Keratinocyte (primary cell): ENCODE results near the gene SMARCD3. TPM values are rescaled to one million over a fixed set of nuclear protein-coding genes. Genes with fewer than 3 reads are reported as not detected.

Experiments used
- DNase-seq: peaks from one replicate; pipeline ENCODE4 v3.0.0-alpha.2; 2011; ENCODE audit warnings: low read depth, missing footprints, low spot score
- FAIRE-seq: peaks from 2 replicates; lab custom pipeline; 2011; peaks lifted over from hg19 to GRCh38; lab: Jason Lieb, UNC
- H2AFZ ChIP-seq: 2 replicates; pipeline ENCODE4 v1.6.0; 2012; ENCODE audit warnings: low read length, control low read depth, inconsistent platforms; ENCODE audit not compliant: control insufficient read depth
- H3K27ac ChIP-seq: 2 replicates; pipeline ENCODE4 v1.5.1; 2011; ENCODE audit warnings: low read length; ENCODE audit not compliant: control insufficient read depth, insufficient read depth
- H3K27me3 ChIP-seq: 3 replicates; pipeline ENCODE4 v1.6.0; 2011; ENCODE audit warnings: low read length; ENCODE audit not compliant: control insufficient read depth, insufficient read depth; ENCODE audit errors: extremely low read depth
- H3K36me3 ChIP-seq, 2 experiments: 2 replicates in 1 of 2; 3 replicates in 1 of 2; pipeline ENCODE4 v1.5.1; 2011; ENCODE audit warnings: low read length in 2 of 2, mild to moderate bottlenecking in 1 of 2; ENCODE audit not compliant: control insufficient read depth in 2 of 2, insufficient read depth in 2 of 2; ENCODE audit errors: extremely low read depth in 1 of 2
- H3K4me1 ChIP-seq: 3 replicates; pipeline ENCODE4 v1.5.1; 2011; ENCODE audit warnings: low read length; ENCODE audit not compliant: control insufficient read depth, insufficient read depth; ENCODE audit errors: extremely low read depth
- H3K4me2 ChIP-seq: 3 replicates; pipeline ENCODE4 v1.6.0; 2011; ENCODE audit warnings: low read depth, low read length; ENCODE audit not compliant: control insufficient read depth, insufficient read depth; ENCODE audit errors: extremely low read depth
- H3K4me3 ChIP-seq, 3 experiments: fragments of 200-600 bp in 1 of 3; sonication (generic) in 1 of 3; 2 replicates in 2 of 3; 3 replicates in 1 of 3; pipeline ENCODE4 v1.5.1; 2011 to 2016; ENCODE audit warnings: low read length in 3 of 3, mild to moderate bottlenecking in 3 of 3, control low read depth in 2 of 3, inconsistent platforms in 1 of 3, low read depth in 1 of 3, mixed read lengths in 1 of 3, mixed run types in 1 of 3, moderate library complexity in 1 of 3; ENCODE audit not compliant: control insufficient read depth in 2 of 3, insufficient read depth in 2 of 3; ENCODE audit errors: extremely low read depth in 1 of 3
- H3K79me2 ChIP-seq: 2 replicates; pipeline ENCODE4 v1.6.0; 2012; ENCODE audit warnings: low read length; ENCODE audit not compliant: control insufficient read depth, insufficient read depth
- H3K9ac ChIP-seq: 3 replicates; pipeline ENCODE4 v1.6.0; 2011; ENCODE audit warnings: low read length; ENCODE audit not compliant: control insufficient read depth, insufficient read depth; ENCODE audit errors: extremely low read depth
- H3K9me1 ChIP-seq: 3 replicates; pipeline ENCODE4 v1.6.0; 2011; ENCODE audit warnings: low read length; ENCODE audit not compliant: control insufficient read depth, insufficient read depth; ENCODE audit errors: extremely low read depth
- H3K9me3 ChIP-seq: 2 replicates; pipeline ENCODE4 v1.5.1; 2012; ENCODE audit warnings: low read depth, low read length; ENCODE audit not compliant: control insufficient read depth
- H4K20me1 ChIP-seq: 3 replicates; pipeline ENCODE4 v1.6.0; 2011; ENCODE audit warnings: low read length; ENCODE audit not compliant: control insufficient read depth, insufficient read depth; ENCODE audit errors: extremely low read depth
- EZH2 ChIP-seq: IDR thresholded peaks from one replicate; pipeline ENCODE4 v1.6.1; 2012; ENCODE audit warnings: inconsistent platforms, mild to moderate bottlenecking, low read length, moderate library complexity
- dilution Hi-C: fragments of 300-500 bp; cut with MboI; formaldehyde crosslinking; loops from one replicate; pipeline ENCODE4 v1.7.0; 2020; ENCODE audit warnings: low sequenced_read_pairs; ENCODE audit not compliant: extremely low pct_ligation_motif_present
- polyA plus RNA-seq, 5 experiments: library from polyadenylated mRNA; depleted of rRNA in 3 of 5; stranded (reverse) in 3 of 5; stranded (forward) in 1 of 5; unstranded in 1 of 5; fragments of >200 nt; gene quantifications; 1 replicate in 1 of 5; 2 replicates in 3 of 5; 3 replicates in 1 of 5; pipeline versions ENCODE4 v1.2.1 to v1.2.3, GENCODE V29; 2011 to 2012; ENCODE audit warnings: missing spikeins in 2 of 5, low read depth in 1 of 5, low replicate concordance in 1 of 5
- TF ChIP-seq, protein P1 (sequence below), 3 experiments: IDR thresholded peaks in 1 of 3; conservative IDR thresholded peaks in 1 of 3; optimal IDR thresholded peaks in 1 of 3; 2 replicates in 2 of 3; 3 replicates in 1 of 3; pipeline versions ENCODE3 to v1.5.1; 2011; ENCODE audit warnings: low read length in 3 of 3, mild to moderate bottlenecking in 3 of 3, moderate library complexity in 2 of 3, control low read depth in 1 of 3, inconsistent platforms in 1 of 3; ENCODE audit not compliant: insufficient read depth in 2 of 3; ENCODE audit errors: extremely low read depth in 1 of 3

Gene SMARCD3
- polyA plus RNA-seq, 1 donor (not counting 4 experiments of a cell fraction or from before 2014, with no cell fraction given), result 3.0 TPM

DNA sequence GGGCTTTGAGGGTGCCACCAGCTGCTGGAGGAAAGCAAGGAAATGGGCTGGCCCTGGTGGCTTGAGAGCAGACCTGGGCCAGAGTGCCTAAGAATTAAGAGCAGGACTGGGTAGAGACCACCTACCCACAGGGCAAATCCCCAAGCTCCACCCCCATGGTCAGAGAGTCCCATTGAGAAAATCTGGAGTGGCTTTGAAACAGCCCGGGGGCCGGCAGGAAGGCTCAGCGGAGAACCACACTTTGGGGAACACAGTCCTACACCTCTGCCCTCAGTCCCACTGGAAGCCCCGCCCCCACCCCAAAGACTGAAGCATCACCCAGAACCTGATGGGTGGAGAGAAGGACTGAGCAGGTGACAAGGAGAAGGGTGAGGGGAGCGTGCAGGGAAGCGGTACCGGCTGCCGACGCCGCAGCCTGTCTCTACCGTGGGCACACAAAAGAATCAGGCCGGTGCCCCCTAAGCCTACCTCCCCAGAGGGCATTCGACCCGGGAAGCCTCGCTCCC lies 3.6 kb downstream of the SMARCD3 start:
- Histone ChIP-seq H3K27ac (no peak overlapping the region), H3K9ac (no peak overlapping the region), H3K4me3 (no peak overlapping the region), H4K20me1 (no peaks in the 10 kb centered on the region), H3K4me1 (peaks cover 8% of the 10 kb centered on the region), H3K4me2 (peak overlapping the region; percentile 45), H3K79me2 (no peaks in the 10 kb centered on the region), H2AFZ (no peak overlapping the region), H3K27me3 (peaks cover 30% of the 10 kb centered on the region), H3K9me1 (no peaks in the 10 kb centered on the region), H3K36me3 (no peaks in the 10 kb centered on the region), H3K9me3 (no peaks in the 10 kb centered on the region)
- dilution Hi-C loops, result no loop called here
- FAIRE-seq (no peak), DNase-seq (no peak)
- TF ChIP-seq, protein P1, sequence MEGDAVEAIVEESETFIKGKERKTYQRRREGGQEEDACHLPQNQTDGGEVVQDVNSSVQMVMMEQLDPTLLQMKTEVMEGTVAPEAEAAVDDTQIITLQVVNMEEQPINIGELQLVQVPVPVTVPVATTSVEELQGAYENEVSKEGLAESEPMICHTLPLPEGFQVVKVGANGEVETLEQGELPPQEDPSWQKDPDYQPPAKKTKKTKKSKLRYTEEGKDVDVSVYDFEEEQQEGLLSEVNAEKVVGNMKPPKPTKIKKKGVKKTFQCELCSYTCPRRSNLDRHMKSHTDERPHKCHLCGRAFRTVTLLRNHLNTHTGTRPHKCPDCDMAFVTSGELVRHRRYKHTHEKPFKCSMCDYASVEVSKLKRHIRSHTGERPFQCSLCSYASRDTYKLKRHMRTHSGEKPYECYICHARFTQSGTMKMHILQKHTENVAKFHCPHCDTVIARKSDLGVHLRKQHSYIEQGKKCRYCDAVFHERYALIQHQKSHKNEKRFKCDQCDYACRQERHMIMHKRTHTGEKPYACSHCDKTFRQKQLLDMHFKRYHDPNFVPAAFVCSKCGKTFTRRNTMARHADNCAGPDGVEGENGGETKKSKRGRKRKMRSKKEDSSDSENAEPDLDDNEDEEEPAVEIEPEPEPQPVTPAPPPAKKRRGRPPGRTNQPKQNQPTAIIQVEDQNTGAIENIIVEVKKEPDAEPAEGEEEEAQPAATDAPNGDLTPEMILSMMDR (optimal IDR thresholded peaks at IDR 0.05 in 1 of 3, IDR thresholded peaks at IDR 0.05 in 1 of 3, conservative IDR thresholded peaks at IDR 0.05 in 1 of 3; ENCODE audit: extremely low read depth in 1 of 3, insufficient read depth in 2 of 3, low read length in 3 of 3), result no peak
- peak; percentile 76 for TF ChIP-seq EZH2

DNA sequence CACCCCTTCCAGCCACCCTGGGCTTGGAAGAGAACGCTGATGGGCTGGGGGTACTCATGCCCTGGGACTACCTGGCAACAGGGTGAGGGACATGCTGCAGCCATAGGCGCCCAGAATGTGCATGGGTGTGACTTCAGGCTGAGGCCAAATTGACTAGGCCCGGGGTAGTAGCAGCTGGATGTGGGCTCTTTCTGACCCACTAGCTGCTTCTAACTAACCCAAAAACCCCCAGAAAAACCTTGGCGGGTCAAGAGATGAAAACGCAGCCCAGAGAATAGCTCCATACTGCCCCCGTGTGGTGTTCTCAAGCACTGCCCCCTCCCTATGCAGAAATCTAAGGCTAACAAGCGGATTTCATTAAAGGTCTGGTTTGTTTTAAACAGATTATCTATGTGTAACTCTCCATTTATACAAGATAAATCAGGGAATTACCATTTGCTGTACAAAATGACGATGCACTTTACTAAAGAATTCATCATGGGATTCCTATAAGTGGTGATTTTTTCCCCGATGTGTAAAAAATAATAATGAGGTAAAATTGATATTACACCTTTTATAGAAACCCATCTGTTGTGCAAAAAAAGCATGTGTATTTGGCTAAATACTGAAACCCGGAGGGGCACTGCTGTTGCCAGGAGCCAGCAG lies 4.2 kb downstream of the SMARCD3 start:
- FAIRE-seq, result peak; percentile 62
- dilution Hi-C loops, result no loop called here
- peaks cover 7% of the 10 kb centered on the region for H3K4me1 ChIP-seq
- no peaks in the 10 kb centered on the region for H3K9me3 ChIP-seq
- H3K36me3 ChIP-seq, result peaks cover 0 to 2% of the 10 kb centered on the region in 2 experiments
- H3K9me1 ChIP-seq, result no peaks in the 10 kb centered on the region
- H2AFZ ChIP-seq, result no peak overlapping the region
- no peak overlapping the region for H3K9ac ChIP-seq
- H3K4me2 ChIP-seq, result no peak overlapping the region
- DNase-seq, result no peak
- TF ChIP-seq, protein P1 (optimal IDR thresholded peaks at IDR 0.05 in 1 of 3, IDR thresholded peaks at IDR 0.05 in 1 of 3, conservative IDR thresholded peaks at IDR 0.05 in 1 of 3; ENCODE audit: extremely low read depth in 1 of 3, insufficient read depth in 2 of 3, low read length in 3 of 3), result peak; percentile 68 to 90 (median 85)
- no peak for TF ChIP-seq EZH2
- H3K27me3 ChIP-seq, result peaks cover 30% of the 10 kb centered on the region
- no peak overlapping the region for H3K4me3 ChIP-seq
- no peaks in the 10 kb centered on the region for H4K20me1 ChIP-seq
- no peak overlapping the region for H3K27ac ChIP-seq
- H3K79me2 ChIP-seq, result no peaks in the 10 kb centered on the region
